LNCAP (cell line): ENCODE data around the gene SYDE1.

ENCODE experiments used
- TF ChIP-seq, protein P1 (sequence below): fragments of 450-650 bp; IDR thresholded peaks from 2 replicates; pipeline ENCODE4 v1.5.1; 2017; ENCODE audit warnings: mild to moderate bottlenecking

Gene SYDE1

DNA sequence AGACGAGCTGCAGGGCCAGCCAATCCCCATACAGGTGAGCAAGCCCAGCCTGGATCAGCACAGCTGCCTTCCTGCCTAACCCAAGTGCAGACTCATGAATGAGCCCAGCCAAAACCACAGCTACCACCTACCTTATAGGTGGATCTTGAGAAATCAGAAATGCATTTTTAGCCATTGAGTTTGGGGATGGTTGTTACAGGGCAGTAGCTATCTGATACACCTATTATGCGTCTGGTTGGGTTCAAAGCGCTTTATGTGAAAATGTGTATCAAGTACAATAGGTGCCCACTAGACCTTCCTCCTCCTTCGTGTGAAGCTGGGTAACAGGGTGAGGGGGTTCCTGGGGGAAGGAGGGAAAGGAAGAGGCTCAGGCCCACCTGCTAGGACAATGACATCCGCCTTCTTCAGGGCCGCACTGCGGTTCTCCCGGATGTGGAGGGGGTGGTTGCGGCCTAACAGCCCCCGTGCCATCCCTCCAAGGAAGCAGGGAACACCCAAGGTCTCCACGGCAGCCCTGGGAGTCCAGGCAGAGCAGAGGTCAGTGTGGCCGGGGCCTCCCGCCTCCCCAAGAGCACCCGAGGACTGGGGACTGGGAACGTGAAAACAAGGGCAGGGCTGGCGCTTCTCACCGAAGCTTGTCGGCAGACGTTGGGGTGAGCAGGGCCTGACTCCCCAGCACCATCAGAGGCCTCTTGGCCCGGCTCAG is 11.7 kb downstream of the SYDE1 start:
- TF ChIP-seq, protein P1, sequence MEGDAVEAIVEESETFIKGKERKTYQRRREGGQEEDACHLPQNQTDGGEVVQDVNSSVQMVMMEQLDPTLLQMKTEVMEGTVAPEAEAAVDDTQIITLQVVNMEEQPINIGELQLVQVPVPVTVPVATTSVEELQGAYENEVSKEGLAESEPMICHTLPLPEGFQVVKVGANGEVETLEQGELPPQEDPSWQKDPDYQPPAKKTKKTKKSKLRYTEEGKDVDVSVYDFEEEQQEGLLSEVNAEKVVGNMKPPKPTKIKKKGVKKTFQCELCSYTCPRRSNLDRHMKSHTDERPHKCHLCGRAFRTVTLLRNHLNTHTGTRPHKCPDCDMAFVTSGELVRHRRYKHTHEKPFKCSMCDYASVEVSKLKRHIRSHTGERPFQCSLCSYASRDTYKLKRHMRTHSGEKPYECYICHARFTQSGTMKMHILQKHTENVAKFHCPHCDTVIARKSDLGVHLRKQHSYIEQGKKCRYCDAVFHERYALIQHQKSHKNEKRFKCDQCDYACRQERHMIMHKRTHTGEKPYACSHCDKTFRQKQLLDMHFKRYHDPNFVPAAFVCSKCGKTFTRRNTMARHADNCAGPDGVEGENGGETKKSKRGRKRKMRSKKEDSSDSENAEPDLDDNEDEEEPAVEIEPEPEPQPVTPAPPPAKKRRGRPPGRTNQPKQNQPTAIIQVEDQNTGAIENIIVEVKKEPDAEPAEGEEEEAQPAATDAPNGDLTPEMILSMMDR: no peak

DNA sequence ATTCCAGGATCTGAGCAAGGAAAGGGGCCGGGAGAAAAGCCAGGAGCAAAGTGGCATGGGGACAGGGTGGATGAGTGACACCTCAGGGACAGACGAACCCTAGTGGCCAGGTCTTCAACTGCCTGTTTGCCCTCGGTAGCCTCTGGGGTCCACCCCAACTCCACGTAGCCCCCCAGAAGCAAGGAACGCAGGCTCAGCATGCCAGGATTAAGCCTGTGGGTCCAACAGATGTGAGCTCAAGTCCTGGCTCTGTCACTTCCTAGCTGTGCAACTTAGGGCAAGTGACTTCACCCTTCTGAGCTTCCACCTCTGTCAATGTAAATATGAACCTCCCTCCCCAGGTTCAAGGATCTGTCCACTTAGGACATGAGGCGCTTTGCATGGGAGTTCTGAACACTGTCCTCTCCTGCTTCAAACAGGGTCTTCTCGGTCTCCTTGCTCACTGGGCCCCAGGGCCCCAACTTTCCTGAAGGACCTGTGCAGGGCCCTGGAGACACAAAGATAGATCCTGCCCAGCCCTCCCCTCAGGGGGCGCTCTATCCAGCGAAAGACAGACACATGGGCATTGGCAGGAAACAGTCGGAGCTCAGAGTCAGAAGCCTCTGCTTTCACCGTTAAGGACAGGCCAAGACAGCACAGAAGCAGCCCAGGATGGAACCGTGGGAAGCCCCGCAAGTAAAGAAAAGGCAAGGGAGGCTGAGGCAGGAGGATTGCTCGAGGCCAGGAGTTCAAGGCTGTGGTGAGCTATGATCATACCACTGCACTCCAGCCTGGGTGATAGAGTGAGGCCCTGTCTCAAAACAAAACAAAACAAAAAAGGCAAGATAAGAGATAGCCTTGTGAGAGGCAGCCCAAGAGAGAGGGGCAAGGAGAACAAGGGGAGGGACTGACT is 13.2 kb downstream of the SYDE1 start:
- TF ChIP-seq, protein P1: no peak

DNA sequence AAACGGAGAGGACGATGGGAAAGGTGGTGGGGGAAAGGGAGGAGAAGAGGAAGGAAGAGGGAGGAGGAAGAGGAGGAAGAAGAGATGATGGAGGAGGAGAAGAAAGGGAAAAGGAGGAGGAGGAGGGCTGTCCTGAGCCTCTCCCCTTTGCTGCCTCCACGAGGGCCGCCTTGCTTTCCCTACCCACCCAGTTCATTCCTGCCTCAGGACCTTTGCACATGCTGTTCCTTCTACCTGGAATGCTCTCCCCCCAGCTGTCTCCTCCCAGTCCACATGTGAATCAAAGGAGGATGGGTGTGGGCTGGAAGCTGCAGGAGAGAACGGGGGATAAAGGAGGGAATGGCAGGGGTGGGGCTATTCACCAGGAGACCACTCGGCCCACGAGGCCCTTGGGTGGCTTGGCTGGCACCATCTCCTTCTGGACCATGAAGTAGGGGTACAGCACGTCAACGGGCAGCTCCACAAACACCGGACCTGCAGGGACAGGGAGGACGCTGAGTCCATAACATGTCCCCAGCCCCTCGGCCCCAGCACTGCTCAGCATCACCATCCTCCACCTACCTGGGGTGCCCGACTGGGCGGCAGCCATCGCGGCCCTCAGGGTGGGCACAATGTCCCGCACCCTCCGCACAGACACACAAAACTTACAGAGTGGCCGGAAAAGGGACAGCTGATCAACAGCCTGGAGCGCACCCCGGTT is 15.3 kb downstream of the SYDE1 start:
- TF ChIP-seq, protein P1: no peak

DNA sequence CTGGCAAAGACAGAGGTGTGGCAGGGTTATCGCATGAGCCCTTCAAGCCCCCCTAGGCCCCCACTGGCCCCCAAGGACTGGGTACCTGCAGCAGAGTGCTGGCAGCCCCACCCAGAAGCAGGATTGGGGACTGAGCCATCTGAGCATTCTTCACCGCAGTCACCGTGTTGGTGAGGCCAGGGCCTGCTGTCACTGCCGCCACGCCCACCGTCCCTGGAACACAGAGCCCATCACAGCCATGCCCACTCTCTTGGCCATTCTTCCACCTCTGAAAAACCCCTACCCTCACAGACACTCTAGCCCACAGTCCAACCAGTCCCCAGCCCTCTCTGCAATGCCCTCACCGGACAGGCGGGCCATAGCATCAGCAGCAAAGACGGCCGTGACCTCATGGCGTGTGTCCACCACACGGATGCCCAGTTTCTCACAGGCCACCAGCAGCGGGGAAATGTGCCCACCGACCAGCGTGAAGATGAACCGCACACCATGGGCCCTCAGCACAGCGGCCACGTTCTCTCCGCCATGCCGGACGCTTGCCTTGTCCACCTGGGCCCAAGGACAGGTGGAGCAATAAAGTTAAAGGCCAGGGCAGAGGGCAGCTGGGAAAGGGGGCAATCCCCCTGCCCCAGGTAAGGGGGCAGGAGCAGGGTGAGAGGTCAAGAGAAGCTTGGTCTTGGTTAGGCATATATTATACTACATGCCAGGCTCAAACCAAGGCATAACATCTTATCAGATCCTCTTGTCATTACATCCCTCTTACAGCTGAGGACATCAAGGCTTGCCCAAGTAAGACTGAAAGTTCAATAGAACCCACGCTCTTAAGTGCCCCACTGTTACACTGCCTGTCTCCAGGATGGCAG is 16.1 kb downstream of the SYDE1 start:
- TF ChIP-seq, protein P1: no peak

DNA sequence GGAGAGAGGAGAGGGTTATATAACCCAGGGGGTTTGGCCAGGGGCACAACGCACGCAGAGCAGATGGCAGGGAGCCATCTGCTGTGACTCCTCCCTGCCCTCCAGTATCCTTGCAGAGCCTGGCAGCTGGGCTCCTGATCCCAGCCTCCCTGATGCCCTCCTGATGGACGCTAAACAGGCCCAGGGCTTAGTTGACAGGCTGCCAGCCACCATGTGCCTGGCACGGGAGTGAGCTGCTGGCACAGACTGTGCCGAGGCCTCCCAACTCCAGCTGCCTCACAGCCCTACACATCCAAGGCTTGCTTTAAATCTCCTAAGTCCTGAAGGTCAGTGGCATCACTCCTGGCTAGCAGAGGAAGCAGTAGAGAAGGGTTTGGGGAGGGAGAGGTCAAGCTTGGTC is 16.7 kb downstream of the SYDE1 start:
- TF ChIP-seq, protein P1: no peak

DNA sequence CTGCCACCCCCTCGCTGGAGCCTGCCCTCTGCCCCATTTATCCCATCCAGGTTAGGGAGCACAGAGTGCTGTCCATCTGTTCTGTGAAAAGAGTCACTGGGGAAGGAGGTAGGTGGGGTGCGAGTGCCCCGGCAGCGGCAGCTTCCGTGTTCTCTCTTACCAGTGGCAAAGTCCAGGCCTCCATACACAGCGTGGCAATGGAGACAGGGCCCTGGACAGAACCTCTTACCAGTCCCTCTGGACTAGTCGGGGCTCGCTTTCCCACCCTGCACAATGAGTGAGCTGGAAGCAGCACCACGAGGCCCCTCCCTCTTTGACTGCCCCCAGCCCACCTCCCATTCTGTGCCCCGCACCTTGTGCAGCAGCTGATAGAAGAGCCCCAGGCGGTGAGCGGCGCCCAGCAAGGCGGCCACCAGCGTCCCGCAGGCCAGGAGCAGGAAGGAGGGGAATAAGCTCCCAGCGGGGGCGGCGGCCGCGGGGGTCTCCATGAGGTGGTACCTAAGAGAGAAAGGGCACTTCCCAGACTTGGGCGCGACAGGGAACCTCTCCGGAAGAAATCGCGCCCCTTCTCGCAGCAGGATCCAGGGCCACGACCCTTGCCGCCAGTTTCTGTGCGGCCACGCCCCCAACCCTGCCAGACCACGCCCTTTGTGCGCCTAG is 17.5 kb downstream of the SYDE1 start:
- TF ChIP-seq, protein P1: no peak
